Retinal pigment epithelial cell (primary cell): Measurements from ENCODE around the gene DDX50.
A peak's percentile ranks its signal among the peaks of the same experiment; 100 is the strongest.
"Not testable (repeated sequence)": the region's sequence is repeated elsewhere in the genome, so short reads cannot be mapped to it uniquely, and the experiment has no call there.

Experiments
- DNase-seq: peaks from one replicate; pipeline ENCODE4 v3.0.0-alpha.2; 2010; ENCODE audit warnings: low read depth
- H3K4me3 ChIP-seq: 2 replicates; pipeline ENCODE4 v1.5.1; 2011; ENCODE audit warnings: mild to moderate bottlenecking, low read length, control low read depth, moderate library complexity
- CTCF ChIP-seq: conservative IDR thresholded peaks from 2 replicates; pipeline ENCODE4 v1.5.1; 2011; ENCODE audit warnings: low read depth, low read length, control low read depth, inconsistent platforms

The DDX50 gene

DNA sequence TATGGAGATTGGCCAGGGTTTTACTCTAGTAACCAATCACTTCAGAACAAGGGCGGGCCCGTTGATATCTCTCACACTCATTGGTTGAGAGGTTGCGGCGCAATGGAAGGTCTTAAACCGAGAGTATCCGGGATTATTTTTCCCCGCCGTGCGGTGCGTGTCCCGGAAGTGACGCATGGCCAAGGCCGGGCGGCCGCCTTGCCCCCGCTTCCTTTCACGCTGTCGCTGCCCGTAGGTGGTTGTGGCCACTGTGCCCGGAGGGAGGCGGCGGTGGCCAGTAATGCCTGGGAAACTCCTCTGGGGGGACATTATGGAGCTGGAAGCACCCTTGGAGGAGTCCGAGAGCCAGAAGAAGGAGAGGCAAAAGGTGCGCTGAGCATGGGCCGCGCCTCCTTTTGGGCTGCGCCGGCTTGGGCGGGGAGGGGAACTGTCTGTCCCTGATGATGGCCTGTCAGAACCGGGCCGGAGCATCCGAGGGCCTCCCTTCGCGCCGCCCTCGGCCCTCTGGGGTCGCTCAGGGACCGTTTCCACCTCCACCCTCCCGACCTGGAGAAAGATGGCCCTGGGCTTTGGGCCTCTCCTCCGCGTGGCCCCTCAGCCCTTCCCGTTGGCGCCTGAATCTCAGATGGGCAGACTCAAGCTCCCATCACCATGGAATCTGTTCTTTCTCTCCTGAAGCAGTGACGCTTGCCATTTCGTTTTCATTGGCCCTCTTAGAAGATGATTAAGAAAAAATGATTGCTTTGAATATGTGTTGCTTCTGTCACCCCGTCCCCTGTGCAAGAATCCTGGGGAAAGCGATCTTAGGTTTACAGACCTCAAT, at the start of gene DDX50:
TSS of gene DDX50 (plus strand) at position 211 of the 823 bp plus-strand sequence. CDS start at position 281, 70 bp downstream.
- peak; percentile 99 for DNase-seq
- H3K4me3 ChIP-seq = peak within 1 kb of the TSS; percentile 93
- TF ChIP-seq CTCF = peak; percentile 7

GRCh38 chr10:68856352-68856751, 44.8 kb upstream of the DDX50 start:
- DNase-seq = no peak
- H3K4me3 ChIP-seq = no peak overlapping the region
- TF ChIP-seq CTCF = no peak

- no peak for DNase-seq
- TF ChIP-seq CTCF = no peak
- H3K4me3 ChIP-seq = no peak overlapping the region
These were observed 44.1 kb upstream of the DDX50 start for GRCh38 chr10:68857005-68857404.

GRCh38 chr10:68861253-68861652, 39.9 kb upstream of the DDX50 start:
- TF ChIP-seq CTCF = no peak
- no peak overlapping the region for H3K4me3 ChIP-seq
- DNase-seq = no peak

- H3K4me3 ChIP-seq = no peak overlapping the region
- TF ChIP-seq CTCF = no peak
- DNase-seq = no peak
These were observed 36.5 kb upstream of the DDX50 start for GRCh38 chr10:68864611-68865010.

DNA sequence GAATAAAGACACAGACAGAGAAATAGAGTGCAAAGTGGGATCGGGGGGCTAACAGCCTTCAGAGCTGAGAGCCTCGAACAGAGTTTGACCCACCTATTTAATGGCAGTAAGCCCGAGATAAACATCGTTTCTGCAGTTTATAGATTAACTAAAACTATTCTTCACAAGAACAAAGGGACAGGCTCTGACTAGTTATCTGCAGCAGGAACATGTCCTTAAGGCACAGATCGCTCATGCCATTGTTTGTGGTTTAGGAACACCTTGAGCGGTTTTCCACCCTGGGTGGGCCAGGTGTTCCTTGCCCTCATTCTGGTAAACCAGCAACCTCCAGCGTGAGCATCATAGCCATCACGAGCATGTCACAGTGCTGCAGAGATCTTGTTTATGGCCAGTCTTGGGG, 32.9 kb upstream of the DDX50 start:
- not testable (repeated sequence) for H3K4me3 ChIP-seq, DNase-seq

GRCh38 chr10:68869623-68870022, 31.5 kb upstream of the DDX50 start:
- no peak overlapping the region for H3K4me3 ChIP-seq
- TF ChIP-seq CTCF = no peak
- DNase-seq = no peak

DNA sequence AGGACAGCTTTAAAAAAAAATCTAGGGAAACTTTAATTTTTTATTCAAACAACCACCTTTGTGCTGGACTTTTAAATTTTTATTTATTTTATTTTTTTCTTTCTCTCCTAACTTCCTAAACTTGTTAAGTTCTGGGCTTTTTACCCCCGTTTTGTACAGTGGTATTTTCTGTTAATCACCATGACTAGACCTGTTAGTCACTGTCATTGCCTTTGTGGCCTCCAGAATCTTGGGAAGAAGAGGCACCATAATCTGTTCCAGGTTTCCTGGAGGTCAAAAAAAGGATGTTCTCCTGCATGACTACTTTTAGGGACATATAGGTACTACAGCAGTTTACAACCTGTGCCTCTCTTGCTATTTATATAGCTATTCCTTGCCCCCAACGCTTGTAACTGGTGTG, 31.1 kb upstream of the DDX50 start:
- no peak for DNase-seq
- no peak for TF ChIP-seq CTCF
- H3K4me3 ChIP-seq = no peak overlapping the region
